Measurements from ENCODE around the gene APLP1.

GRCh38 chr19:35894342-35894741, 26.0 kb downstream of the APLP1 start:
- no peak for TF ChIP-seq CTCF (IDR thresholded peaks at IDR 0.05 in 4 of 5, conservative IDR thresholded peaks at IDR 0.05 in 1 of 5)
- no peak for TF ChIP-seq POLR2A (IDR thresholded peaks at IDR 0.05)

Data from gastrocnemius medialis (tissue), 4 donors.